ENCODE measurements around the gene PPP2R5D.

The PPP2R5D gene

DNA sequence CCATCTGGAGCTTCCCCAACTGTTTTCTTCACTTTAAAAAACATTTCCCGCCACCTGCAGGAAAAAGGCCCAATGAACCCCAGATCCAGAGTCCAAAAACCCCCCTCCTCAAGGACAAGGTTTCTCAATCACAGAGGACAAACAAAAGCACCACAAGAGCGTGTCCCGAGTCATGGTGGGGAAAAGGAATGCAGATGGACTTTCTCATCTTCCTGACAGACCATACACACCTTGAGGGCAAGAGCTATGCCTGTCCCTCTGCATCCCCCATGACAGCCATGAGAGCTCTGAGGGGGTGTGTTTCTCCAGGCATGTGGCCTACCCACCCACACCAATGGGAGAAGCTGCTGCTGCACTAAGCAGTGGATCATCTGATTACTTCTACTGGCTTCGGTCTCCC is 14.4 kb upstream of the PPP2R5D start:
- DNase-seq (ENCODE audit: low spot score) = no peak
- in situ Hi-C loops (cut with MboI; ENCODE audit: low pct_unique_long_range_greater_than_20kb, low sequenced_read_pairs, unreplicated experiment) = no loop called here
- TF ChIP-seq, protein P1, sequence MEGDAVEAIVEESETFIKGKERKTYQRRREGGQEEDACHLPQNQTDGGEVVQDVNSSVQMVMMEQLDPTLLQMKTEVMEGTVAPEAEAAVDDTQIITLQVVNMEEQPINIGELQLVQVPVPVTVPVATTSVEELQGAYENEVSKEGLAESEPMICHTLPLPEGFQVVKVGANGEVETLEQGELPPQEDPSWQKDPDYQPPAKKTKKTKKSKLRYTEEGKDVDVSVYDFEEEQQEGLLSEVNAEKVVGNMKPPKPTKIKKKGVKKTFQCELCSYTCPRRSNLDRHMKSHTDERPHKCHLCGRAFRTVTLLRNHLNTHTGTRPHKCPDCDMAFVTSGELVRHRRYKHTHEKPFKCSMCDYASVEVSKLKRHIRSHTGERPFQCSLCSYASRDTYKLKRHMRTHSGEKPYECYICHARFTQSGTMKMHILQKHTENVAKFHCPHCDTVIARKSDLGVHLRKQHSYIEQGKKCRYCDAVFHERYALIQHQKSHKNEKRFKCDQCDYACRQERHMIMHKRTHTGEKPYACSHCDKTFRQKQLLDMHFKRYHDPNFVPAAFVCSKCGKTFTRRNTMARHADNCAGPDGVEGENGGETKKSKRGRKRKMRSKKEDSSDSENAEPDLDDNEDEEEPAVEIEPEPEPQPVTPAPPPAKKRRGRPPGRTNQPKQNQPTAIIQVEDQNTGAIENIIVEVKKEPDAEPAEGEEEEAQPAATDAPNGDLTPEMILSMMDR (IDR thresholded peaks at IDR 0.05; ENCODE audit: extremely low read depth, insufficient read depth, missing control alignments) = no peak

DNA sequence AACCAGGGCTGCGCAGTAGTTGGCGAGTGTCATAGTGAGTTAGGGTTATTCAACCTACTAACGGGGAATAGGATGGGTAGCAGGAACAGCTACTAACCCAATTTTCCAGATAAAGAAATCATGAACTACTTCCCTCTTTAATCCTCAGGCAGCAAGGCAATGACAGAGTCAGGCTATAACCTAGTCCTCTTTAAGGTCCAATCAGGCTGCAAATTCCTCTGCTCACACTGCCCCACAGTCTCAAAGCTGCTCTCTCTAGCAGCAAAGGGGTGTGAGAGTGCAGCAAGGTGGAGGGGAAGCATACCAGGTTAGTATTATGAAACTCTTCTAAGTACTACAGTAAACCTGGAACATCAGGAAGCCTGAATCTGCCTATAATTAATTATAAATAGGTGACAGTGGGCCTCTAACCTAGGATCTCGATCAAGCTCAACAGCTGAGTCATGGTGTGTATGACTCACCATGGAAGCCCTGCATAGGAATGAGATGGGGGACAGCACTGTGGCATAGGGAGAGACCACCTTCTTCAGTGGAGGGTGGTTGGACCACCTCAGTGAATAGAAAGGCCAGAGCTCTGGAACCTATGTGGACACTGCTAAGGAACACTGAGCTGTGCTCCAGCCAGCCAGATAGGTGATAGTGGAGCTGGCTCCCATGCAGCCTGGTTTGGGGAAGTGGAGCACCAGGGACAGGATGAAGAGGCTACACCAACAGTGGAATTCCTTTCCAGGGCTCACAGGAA is 13.3 kb upstream of the PPP2R5D start:
- TF ChIP-seq, protein P1 (IDR thresholded peaks at IDR 0.05; ENCODE audit: extremely low read depth, insufficient read depth, missing control alignments) = no peak
- DNase-seq (ENCODE audit: low spot score) = no peak
- in situ Hi-C loops (cut with MboI; ENCODE audit: low pct_unique_long_range_greater_than_20kb, low sequenced_read_pairs, unreplicated experiment) = no loop called here

DNA sequence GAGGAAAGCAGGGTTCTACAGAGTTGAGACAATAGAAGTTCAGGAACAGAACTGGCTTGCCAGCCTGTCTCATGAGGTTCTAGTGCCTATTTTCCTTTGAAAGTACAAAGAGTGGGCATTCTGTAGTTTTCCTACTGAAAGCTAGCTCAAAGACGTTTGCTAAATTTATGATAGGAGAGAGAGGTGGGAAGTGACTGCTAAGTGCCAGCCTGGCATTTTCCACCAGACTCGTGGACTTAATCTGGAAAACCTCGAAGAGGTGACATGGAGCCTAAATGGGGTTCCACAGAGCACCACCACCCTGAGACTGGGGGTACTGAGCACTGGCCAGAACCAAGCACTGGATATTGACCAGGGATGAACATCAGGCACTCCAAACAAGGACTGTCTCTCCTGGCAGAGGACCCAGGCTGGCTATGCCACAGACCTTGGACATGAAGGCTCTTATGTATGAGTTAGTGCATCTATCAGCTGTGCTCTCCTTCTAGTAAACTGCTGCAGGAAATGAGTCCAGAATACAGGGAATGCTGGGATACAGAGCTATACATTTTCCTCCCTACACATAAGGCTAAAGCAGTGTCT is 12.5 kb upstream of the PPP2R5D start:
- TF ChIP-seq, protein P1 (IDR thresholded peaks at IDR 0.05; ENCODE audit: extremely low read depth, insufficient read depth, missing control alignments) = no peak
- no peak for DNase-seq (ENCODE audit: low spot score)
- in situ Hi-C loops (cut with MboI; ENCODE audit: low pct_unique_long_range_greater_than_20kb, low sequenced_read_pairs, unreplicated experiment) = no loop called here

DNA sequence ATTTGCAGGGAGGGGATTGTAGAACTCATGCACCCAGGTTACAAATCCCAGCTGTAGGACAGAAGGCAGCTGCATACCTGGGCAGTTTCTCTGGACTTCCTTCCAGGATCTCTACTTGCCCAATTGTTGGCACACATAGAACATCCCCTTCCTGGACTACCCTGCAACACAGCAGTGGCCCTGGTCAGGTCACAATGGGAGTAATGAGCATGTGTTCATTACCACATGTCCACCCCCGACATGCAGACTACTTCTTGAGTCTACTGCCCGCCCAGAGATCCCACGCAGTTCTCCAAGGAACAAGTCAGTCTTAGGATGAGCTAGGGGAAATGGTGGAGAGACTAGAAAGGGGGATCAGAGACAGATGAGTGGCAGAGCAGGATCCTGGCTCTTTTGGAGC is 10.4 kb upstream of the PPP2R5D start:
- in situ Hi-C loops (cut with MboI; ENCODE audit: low pct_unique_long_range_greater_than_20kb, low sequenced_read_pairs, unreplicated experiment) = no loop called here
- no peak for DNase-seq (ENCODE audit: low spot score)
- TF ChIP-seq, protein P1 (IDR thresholded peaks at IDR 0.05; ENCODE audit: extremely low read depth, insufficient read depth, missing control alignments) = no peak

DNA sequence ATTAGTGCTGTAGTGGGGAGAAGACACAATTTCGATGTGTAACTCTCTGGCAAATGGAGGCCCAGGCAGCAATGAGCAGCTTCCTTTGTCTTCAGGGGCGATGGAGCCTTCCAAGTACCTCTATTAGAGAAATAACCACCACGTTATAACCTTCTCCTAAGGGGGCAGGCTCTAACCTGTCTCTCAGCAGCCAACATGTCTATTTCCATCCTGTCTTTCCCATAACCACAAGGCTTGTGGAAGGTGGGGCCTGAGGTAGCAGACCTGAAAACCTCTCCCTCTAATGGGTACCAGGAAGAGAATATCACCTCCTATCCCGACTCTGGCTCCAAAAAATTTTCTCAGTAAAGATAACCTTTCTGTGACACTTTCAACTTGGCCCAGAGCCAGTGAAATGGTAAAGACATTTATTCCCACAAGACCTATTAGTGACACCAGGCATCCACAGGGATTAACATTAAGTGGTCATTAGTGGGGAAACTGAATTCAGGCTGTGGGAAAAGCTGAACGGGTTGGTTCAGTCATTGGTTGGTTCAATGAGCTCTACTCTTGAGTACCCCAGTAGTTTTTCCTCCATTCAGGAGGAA is 9.4 kb upstream of the PPP2R5D start:
- no peak for DNase-seq (ENCODE audit: low spot score)
- in situ Hi-C loops (cut with MboI; ENCODE audit: low pct_unique_long_range_greater_than_20kb, low sequenced_read_pairs, unreplicated experiment) = no loop called here
- TF ChIP-seq, protein P1 (IDR thresholded peaks at IDR 0.05; ENCODE audit: extremely low read depth, insufficient read depth, missing control alignments) = no peak

DNA sequence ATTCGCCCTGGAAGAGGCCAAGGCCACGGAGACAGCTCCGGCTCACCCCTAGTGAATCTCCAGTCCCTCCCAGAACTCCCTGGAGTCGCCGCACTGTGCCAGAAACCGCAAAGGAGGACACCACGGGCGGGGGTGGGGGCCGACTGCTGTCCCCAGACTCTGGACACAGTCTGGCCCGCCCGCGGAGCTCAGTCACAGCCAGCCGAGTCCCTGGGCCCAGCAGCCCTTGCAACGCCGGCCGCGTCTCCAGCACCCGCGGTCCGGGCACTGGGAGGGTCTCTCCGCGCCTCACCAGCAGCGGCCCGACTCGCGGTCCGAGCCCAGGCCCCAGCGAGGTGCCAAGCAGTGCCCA is 5.9 kb upstream of the PPP2R5D start:
- DNase-seq (ENCODE audit: low spot score) = peak; percentile 47
- in situ Hi-C loops (cut with MboI; ENCODE audit: low pct_unique_long_range_greater_than_20kb, low sequenced_read_pairs, unreplicated experiment) = no loop called here
- TF ChIP-seq, protein P1 (IDR thresholded peaks at IDR 0.05; ENCODE audit: extremely low read depth, insufficient read depth, missing control alignments) = no peak

All from GM13977 (cell line).